ENCODE measurements around the gene TTC6. TPM values are rescaled to one million over a fixed set of nuclear protein-coding genes. Genes with fewer than 3 reads are reported as not detected.

Gene TTC6
- polyA plus RNA-seq, 3 donors: 0.17 to 0.31 (median 0.26) TPM

DNA sequence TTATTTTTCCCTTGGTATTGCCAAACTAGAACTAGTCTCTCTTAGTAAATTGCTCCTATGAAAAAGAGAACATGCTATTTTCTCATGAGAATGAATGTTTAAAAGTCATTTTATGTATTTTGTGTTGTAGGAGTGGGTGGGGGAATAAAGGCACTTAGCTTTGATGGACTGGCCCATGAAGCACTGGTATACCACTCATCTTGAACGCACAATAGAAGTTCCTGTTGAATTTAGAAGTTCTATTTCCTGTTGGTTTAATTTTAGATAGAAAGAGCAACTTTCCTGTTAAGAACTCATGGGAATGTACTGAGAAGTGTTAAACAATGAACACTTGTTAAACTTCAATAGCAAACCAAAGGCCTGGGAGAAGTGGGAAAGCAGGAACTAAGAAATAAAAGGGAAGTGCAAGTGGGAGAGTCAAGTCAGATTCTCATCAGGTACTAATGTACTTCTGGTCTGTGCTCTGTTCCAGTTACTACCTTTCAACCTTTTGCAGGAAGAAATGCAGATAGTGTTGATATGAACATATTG is 23.1 kb downstream of the TTC6 start:
- no peak for DNase-seq (ENCODE audit: low read depth in 3 of 3, low spot score in 2 of 3)

DNA sequence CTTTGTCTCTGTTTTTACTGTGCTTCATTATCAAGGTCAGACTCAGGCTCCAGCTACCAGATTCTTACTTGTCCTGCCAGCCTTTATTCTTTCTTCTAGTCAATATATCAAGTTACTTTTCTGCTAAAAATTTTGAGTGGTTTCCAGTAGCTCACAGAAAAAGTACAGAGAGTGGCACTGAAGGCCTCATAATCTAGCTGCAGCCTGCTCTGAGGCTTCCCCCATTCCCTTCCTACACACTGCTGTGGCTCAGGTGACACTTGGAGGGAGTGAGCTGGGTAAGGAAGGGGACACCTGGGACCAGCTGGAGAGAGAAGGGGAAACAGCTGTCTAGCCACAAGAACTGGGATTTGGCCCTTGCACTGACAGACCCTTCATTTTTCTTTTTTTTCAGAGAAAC is 25.4 kb downstream of the TTC6 start:
- DNase-seq (ENCODE audit: low read depth in 3 of 3, low spot score in 2 of 3): no peak

DNA sequence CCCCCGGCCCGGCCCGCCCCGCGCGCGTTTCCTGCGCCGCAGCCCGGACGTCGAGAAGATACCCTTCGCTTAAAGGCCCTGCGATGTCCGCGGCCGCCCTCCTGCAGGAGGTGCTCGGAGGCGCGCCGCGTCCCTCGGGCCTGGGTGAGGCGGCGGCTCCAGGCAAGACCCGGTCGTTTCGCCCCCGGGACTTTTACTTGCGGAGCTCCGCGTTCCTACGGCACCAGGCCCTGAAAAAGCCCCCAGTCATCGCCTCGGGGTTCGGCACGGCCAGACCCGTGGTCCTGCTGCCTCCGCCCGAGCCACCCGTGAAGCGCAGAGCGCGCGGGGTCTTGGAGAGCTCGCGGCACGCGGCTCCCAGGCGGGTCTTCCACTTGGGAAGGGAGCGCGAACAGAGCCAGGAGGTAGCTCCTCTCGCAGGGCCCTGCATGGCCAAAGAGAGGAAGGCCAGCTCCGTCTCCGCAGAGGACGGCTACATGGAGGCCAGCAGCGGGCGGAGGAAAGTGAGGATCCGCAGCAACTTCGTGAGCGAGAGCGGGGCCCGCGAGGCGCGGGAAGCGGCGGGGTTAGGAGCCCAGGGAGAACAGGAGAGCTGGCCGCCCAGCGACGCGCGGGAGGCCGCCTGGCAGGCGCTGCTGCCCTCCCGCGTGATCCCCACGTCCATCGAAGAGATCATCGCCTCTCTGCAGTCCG is 26.9 kb downstream of the TTC6 start:
- no peak for DNase-seq (ENCODE audit: low read depth in 3 of 3, low spot score in 2 of 3)

DNA sequence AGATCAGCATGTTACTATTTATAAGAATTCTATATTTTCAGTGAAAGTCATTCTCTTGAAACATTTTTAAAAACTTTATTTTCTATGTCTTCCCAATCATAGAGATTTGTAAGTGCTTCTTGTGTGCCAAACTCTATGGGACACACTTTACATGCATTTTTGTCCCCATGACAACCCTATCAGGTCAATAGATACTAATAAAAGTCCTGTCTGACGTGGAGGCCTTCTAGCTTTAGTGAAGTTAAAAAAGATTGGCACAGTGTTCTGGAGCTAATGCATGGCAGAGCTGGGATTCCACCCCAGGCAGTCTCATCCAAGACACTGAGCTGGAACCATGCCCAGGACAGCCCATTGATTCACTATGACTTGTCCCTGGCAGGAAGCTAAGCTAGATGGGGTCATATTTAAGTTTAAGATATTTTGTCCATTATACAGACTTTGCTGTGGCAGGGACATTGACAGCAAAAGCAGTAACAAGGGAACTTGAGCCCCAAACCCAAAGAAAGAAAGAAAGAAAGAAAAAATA is 28.1 kb downstream of the TTC6 start:
- no peak for DNase-seq (ENCODE audit: low read depth in 3 of 3, low spot score in 2 of 3)

DNA sequence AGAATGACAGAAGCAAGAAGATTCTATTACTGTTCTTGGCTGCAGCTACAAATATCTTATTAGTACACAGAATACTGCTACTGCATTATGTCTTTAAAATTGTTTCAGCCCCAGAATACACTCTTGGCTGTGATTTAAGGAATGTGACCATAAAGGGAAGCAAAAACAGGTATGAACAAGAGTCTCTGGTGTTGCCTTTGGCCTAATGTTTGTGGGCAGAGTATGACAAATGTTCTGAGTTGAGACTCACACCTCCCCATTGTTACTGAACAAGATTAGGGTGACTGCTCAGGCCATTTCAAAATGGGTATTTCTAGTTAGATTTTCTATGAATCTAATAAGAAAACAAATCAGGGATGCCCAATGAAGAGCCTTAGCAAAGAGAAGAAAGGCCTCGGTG is 28.5 kb downstream of the TTC6 start:
- DNase-seq (ENCODE audit: low read depth in 3 of 3, low spot score in 2 of 3): no peak

DNA sequence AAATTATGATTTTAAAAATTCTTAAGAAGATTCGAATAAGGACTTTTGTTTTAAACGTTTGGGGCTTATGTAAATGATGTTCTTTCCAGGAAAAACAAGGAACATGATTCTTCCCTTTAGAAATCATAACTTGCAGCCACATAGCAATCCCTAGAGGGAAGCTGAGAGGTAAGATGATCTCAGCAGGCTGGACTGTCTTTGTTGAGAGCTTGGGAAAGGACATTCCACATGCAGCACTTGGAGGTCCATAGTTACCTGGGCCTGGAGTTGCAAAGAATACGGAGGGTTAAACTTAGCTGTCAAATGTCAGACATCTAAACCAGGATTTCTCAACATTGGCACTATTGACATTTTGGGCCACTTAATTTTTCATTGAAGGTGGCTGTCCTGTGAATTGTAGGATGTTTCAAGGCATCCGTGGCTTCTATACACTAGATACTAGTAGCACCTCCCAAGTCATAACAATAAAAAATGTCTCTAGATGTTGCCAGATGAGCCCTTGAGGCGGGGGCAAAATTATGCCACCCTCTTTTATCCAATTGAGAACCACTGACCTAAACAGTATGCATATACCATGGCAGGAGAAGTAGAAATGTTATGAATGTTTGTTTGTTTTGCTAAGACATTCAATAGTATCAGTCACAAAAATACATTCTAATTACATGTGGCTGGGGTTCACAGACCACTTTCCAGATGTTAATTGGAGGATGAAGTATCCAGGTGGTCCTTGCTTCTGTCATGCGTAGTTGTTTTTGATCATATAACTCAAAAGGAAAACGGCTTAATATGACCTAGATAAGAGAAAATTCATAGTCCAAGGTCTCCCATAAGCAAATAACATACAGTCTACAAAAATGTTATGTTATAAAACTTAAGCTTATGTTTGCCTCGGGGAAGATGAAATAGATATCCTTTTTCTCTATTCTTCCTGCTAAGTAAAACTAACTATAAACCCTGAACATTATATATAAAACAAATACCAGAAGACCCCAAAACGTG is 30.5 kb downstream of the TTC6 start:
- no peak for DNase-seq (ENCODE audit: low read depth in 3 of 3, low spot score in 2 of 3)

DNA sequence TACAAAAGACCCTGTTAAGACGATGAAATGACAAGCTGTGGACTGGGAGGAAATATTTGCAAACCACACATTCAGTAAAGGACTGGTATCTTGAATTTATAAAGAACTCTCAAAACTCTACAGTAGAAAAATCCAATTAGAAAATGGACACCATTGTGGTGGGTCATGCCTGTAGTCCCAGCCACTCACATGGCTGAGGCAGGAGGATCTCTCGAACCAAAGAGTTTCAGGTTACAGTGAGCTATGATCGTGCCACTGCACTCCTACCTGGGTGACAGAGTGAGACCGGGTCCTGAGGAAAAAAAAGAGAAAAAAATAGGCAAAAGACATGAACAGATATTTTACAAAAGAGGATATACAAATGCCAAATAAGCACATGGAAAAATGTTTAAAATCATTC is 41.9 kb downstream of the TTC6 start:
- DNase-seq (ENCODE audit: low read depth in 3 of 3, low spot score in 2 of 3): no peak

DNA sequence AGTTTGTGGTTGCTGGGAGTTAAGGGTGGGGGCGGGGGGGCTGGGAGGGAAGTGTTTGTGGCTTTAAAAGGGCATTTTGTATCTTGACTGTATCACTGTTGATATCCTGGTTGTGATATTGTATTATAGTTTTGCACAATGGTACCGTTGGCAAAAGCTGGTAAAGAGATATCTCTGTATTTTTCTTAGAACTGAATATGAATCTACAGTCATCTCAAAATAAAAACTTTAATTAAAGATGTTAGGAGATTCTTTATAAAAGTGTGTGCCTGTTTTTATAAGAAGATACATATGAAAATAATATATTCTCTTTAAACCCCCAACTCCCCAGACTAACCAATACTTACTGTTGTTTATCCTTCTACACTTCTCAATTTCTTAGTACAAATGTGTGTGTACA is 43.2 kb downstream of the TTC6 start:
- no peak for DNase-seq (ENCODE audit: low read depth in 3 of 3, low spot score in 2 of 3)

DNA sequence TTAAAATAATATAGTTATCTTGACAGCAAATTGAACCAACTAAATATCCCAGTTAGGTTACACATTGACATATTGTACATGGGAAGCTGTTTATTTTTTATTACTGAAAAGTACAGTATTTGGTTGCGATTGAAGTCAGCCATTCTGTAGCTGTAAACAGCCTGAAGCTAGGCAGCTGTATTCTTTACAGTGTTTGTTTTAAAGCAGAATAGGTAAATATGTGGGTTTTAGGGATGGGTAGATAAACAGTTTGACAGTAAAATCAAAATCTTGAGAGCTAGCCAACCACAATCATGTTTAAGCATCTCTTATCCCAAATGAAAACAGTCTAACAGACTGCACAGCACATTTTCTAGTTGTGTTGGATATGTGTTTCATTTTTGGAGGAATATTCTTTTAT is 45.7 kb downstream of the TTC6 start:
- no peak for DNase-seq (ENCODE audit: low read depth in 3 of 3, low spot score in 2 of 3)

DNA sequence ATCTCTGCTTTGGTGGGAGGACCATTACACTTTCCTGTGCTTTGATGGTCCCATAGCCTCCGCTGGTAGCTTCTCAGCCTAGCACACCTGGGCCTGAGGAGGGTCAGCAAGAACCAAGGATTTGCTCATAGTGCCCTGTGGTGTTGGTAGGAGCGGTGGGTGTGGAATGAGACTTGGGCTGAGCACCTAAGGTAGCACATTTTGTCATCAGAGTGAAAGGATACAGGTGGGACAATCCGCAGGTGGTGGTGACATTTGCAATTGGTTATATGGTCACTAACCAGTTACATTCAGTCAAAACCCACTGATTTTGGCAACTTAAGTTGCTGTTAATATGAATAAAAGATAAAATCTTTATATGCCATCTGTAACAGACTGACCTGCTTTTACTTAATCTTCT is 46.7 kb downstream of the TTC6 start:
- DNase-seq (ENCODE audit: low read depth in 3 of 3, low spot score in 2 of 3): no peak

DNA sequence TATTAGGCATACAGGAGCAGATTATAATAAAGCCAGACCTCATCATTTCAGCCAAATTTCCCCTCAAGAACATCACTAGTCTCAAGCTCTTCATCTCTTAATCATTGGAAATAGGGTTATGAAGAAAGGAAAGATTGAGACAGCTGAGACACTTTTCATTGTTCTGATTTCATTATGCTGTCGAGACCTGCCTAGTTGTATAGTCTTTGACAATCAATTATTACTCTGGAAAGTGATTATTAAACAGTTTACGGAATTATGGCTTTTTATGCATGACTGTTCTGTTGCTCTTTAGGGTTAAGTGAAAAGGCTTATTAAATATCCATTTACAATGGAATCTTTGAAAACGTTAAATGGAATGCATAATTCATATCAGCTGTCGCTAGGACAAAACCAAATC is 48.3 kb downstream of the TTC6 start:
- DNase-seq (ENCODE audit: low read depth in 3 of 3, low spot score in 2 of 3): no peak

Other genes with a start within 250 kb of the TTC6 start
- gene FOXA1, start 380 bp upstream of the TTC6 start, polyA plus RNA-seq (ENCODE audit: insufficient read length in 3 of 3): 1 to 10 TPM in 2 of 3 donors, under 1 TPM in 1; 0.58 to 3.8 (median 2.8) TPM